NB4 (cell line): ENCODE data around the gene TMEFF1.

Experiments
- DNase-seq: peaks from one replicate; pipeline ENCODE4 v3.0.0; 2010; ENCODE audit warnings: low read depth
- H3K4me3 ChIP-seq: one replicate; pipeline ENCODE4 v1.5.1; 2011; ENCODE audit warnings: mild to moderate bottlenecking, low read depth, low read length, moderate library complexity
- MYC ChIP-seq: IDR thresholded peaks from 2 replicates; pipeline ENCODE4 v1.6.1; 2011; ENCODE audit warnings: low read depth, low read length
- POLR2A ChIP-seq: IDR thresholded peaks from 2 replicates; pipeline ENCODE4 v1.6.1; 2011; ENCODE audit warnings: mild to moderate bottlenecking; ENCODE audit not compliant: insufficient read length; ENCODE audit errors: extremely low read depth
- TF ChIP-seq, protein P1 (sequence below): IDR thresholded peaks from one replicate; pipeline ENCODE4 v1.5.1; 2012; ENCODE audit warnings: low read depth, low read length
- TF ChIP-seq, protein P2 (sequence below): IDR thresholded peaks from 2 replicates; pipeline ENCODE4 v1.6.1; 2011; ENCODE audit warnings: low read depth, low read length

The TMEFF1 gene

DNA sequence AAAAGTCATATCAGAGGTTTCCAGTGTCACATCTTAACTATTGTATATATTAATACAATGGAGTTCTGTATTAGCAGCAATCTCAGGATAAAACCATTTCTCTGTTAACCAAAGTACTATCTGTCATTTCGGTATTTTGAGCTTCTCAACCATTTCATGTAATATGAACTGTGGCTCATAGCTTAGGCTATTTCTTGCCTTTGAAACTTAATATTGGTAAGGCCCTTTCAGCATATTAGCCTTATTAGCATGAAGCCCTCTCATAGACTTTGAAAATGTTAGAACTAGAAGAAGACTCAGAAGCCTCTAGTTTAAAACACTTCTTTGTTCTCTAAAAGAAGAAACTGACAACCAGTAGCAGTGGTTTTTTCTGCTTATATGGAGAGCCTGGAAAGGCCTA lies 105.7 kb downstream of the TMEFF1 start:
- H3K4me3 ChIP-seq = no peak overlapping the region
- TF ChIP-seq, protein P1, sequence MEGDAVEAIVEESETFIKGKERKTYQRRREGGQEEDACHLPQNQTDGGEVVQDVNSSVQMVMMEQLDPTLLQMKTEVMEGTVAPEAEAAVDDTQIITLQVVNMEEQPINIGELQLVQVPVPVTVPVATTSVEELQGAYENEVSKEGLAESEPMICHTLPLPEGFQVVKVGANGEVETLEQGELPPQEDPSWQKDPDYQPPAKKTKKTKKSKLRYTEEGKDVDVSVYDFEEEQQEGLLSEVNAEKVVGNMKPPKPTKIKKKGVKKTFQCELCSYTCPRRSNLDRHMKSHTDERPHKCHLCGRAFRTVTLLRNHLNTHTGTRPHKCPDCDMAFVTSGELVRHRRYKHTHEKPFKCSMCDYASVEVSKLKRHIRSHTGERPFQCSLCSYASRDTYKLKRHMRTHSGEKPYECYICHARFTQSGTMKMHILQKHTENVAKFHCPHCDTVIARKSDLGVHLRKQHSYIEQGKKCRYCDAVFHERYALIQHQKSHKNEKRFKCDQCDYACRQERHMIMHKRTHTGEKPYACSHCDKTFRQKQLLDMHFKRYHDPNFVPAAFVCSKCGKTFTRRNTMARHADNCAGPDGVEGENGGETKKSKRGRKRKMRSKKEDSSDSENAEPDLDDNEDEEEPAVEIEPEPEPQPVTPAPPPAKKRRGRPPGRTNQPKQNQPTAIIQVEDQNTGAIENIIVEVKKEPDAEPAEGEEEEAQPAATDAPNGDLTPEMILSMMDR = no peak
- TF ChIP-seq POLR2A (no peak), MYC (no peak)
- TF ChIP-seq, protein P2, sequence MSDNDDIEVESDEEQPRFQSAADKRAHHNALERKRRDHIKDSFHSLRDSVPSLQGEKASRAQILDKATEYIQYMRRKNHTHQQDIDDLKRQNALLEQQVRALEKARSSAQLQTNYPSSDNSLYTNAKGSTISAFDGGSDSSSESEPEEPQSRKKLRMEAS = no peak
- DNase-seq = no peak

DNA sequence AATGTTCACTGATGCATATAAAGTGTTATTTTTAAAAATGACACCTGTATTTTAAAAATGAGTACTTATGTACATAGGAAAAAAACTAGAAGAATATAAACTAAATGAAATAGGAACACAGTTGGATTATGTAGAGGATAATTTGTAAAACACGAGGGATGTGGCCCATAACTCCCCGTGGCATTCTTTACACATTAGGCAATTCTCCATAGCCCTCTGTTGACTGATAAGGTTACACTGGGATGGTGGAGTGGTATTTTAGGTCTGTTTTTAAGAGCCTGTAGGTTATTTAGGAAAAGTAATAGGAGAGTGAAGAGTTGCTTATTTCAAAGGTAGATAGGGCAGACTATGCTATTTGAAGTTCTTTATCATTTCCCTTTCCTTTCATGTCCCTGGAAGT lies 106.7 kb downstream of the TMEFF1 start:
- no peak overlapping the region for H3K4me3 ChIP-seq
- TF ChIP-seq, protein P2 = no peak
- TF ChIP-seq MYC = no peak
- no peak for TF ChIP-seq POLR2A
- TF ChIP-seq, protein P1 = no peak
- DNase-seq = no peak

DNA sequence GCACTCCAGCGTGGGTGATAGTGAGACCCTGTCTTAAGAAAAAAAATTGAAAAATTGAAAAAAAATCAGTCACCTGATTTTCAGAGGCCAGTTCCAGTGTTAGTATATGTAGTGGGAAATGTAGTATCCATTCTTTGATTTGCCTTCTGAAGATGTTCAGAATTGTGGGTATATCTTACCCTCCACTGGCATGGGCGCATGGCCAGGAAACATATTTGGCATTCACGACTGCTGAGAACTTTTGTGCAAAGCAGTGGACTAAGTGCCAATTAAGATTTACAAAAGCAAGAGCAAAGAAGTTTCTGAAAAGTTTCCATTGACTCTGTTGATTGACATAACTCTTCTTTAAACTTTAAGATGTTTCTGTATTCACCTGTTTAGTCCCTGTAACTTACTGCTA lies 107.3 kb downstream of the TMEFF1 start:
- no peak for DNase-seq
- H3K4me3 ChIP-seq = no peak overlapping the region
- TF ChIP-seq MYC = no peak
- TF ChIP-seq, protein P1 = no peak
- TF ChIP-seq, protein P2 = no peak
- no peak for TF ChIP-seq POLR2A

DNA sequence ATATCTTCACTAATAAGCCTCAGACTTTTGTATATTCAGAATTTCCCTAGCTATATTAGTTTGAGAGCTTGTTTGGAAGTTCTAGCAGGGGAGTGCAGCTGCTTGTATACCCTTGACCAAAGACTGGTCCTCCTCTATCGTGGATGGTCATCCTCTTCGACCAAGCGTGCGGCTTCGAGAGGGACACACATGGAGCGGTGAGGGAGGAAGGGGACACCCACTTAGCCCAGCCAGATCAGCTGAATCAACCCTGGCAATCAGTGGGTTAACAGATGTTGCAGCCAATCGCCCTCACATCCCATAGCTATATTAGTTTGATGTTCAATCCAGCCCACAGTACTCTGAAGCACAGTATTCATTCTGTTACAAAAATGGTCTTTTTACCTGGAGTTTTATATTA lies 108.1 kb downstream of the TMEFF1 start:
- TF ChIP-seq POLR2A (no peak), MYC (no peak)
- TF ChIP-seq, protein P1 = no peak
- TF ChIP-seq, protein P2 = no peak
- H3K4me3 ChIP-seq = no peak overlapping the region
- no peak for DNase-seq

DNA sequence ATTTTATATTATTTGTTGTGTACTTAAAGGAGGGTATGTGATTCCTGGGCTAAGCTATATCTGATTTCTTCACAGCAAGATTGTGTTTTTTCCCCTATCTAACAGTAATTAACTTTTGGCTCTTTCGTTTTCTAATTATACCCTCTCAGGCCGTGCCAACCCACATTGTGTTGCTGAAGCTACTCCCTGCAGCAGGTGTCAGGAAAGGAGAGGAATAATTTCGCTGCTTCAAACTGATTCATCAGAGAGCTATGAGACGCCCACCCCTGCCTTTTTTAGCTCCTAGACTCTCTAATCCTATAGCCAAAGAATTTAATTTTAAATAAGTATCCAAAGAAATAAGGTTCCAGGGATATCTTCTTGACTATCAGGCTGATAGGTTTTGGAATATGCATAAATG lies 108.7 kb downstream of the TMEFF1 start:
- DNase-seq = no peak
- TF ChIP-seq POLR2A = no peak
- no peak for TF ChIP-seq MYC
- TF ChIP-seq, protein P2 = no peak
- TF ChIP-seq, protein P1 = no peak
- H3K4me3 ChIP-seq = no peak overlapping the region
